ENCODE results near the gene CHST9.
"Not testable (repeated sequence)": the region's sequence is repeated elsewhere in the genome, so short reads cannot be mapped to it uniquely, and the experiment has no call there.

The CHST9 gene

GRCh38 chr18:27202741-27203140 is 17.6 kb upstream of the CHST9 start:
- Mint-ChIP-seq H3K4me3 (no peak overlapping the region), H3K9me3 (peaks cover 14% of the 10 kb centered on the region), H3K27me3 (no peaks in the 10 kb centered on the region), H3K4me1 (no peaks in the 10 kb centered on the region), H3K27ac (ENCODE audit: low read depth) (no peak overlapping the region), H3K36me3 (ENCODE audit: insufficient read depth) (no peaks in the 10 kb centered on the region)
- ATAC-seq (replicated peaks; ENCODE audit: extremely low read depth, poor library complexity, severe bottlenecking) (no peak), DNase-seq (ENCODE audit: low spot score in 2 of 2) (no peak)

GRCh38 chr18:27198036-27198435 is 12.9 kb upstream of the CHST9 start:
- Mint-ChIP-seq H3K27me3 (no peaks in the 10 kb centered on the region), H3K36me3 (ENCODE audit: insufficient read depth) (no peaks in the 10 kb centered on the region), H3K27ac (ENCODE audit: low read depth) (no peak overlapping the region), H3K4me3 (no peak overlapping the region), H3K9me3 (peaks cover 24% of the 10 kb centered on the region), H3K4me1 (no peaks in the 10 kb centered on the region)
- ATAC-seq (replicated peaks; ENCODE audit: extremely low read depth, poor library complexity, severe bottlenecking) (no peak), DNase-seq (ENCODE audit: low spot score in 2 of 2) (no peak)

GRCh38 chr18:27188309-27188708 is 3.2 kb upstream of the CHST9 start:
- ATAC-seq (replicated peaks; ENCODE audit: extremely low read depth, poor library complexity, severe bottlenecking) (no peak), DNase-seq (ENCODE audit: low spot score in 2 of 2) (no peak)
- Mint-ChIP-seq H3K27me3 (peaks cover 21% of the 10 kb centered on the region), H3K36me3 (ENCODE audit: insufficient read depth) (no peaks in the 10 kb centered on the region), H3K9me3 (peaks cover 13% of the 10 kb centered on the region), H3K27ac (ENCODE audit: low read depth) (no peak overlapping the region), H3K4me3 (no peak overlapping the region), H3K4me1 (no peaks in the 10 kb centered on the region)

- H3K4me3 Mint-ChIP-seq: no peak overlapping the region
- H3K4me1 Mint-ChIP-seq: no peaks in the 10 kb centered on the region
Observed at GRCh38 chr18:27185897-27186296, 789 bp upstream of the CHST9 start.

GRCh38 chr18:27184115-27185024 is 738 bp downstream of the CHST9 start:
- peaks cover 27% of the 10 kb centered on the region for H3K27me3 Mint-ChIP-seq
- no peaks in the 10 kb centered on the region for H3K36me3 Mint-ChIP-seq (ENCODE audit: insufficient read depth)
- ATAC-seq (replicated peaks; ENCODE audit: extremely low read depth, poor library complexity, severe bottlenecking): no peak
- H3K4me1 Mint-ChIP-seq: no peaks in the 10 kb centered on the region
- H3K9me3 Mint-ChIP-seq: peaks cover 12% of the 10 kb centered on the region
- H3K27ac Mint-ChIP-seq (ENCODE audit: low read depth): no peak overlapping the region
- H3K4me3 Mint-ChIP-seq: no peak overlapping the region
- no peak for DNase-seq (ENCODE audit: low spot score in 2 of 2)

More at GRCh38 chr18:27185897-27186296, 789 bp upstream of the CHST9 start:
- Mint-ChIP-seq H3K27ac (ENCODE audit: low read depth) (no peak overlapping the region), H3K27me3 (peaks cover 27% of the 10 kb centered on the region), H3K9me3 (peaks cover 12% of the 10 kb centered on the region), H3K36me3 (ENCODE audit: insufficient read depth) (no peaks in the 10 kb centered on the region)
- ATAC-seq (replicated peaks; ENCODE audit: extremely low read depth, poor library complexity, severe bottlenecking) (no peak), DNase-seq (ENCODE audit: low spot score in 2 of 2) (no peak)

- Mint-ChIP-seq H3K27me3 (peaks cover 27% of the 10 kb centered on the region), H3K27ac (ENCODE audit: low read depth) (no peak overlapping the region), H3K4me3 (no peak overlapping the region), H3K36me3 (ENCODE audit: insufficient read depth) (no peaks in the 10 kb centered on the region), H3K4me1 (no peaks in the 10 kb centered on the region), H3K9me3 (peaks cover 6% of the 10 kb centered on the region)
- no peak for ATAC-seq (replicated peaks; ENCODE audit: extremely low read depth, poor library complexity, severe bottlenecking)
- no peak for DNase-seq (ENCODE audit: low spot score in 2 of 2)
Observed at GRCh38 chr18:27181726-27182125, 3.4 kb downstream of the CHST9 start.

- Mint-ChIP-seq H3K9me3 (peaks cover 12% of the 10 kb centered on the region), H3K4me1 (no peaks in the 10 kb centered on the region), H3K4me3 (no peak overlapping the region), H3K27me3 (peaks cover 7% of the 10 kb centered on the region), H3K36me3 (ENCODE audit: insufficient read depth) (no peaks in the 10 kb centered on the region), H3K27ac (ENCODE audit: low read depth) (no peak overlapping the region)
- no peak for ATAC-seq (replicated peaks; ENCODE audit: extremely low read depth, poor library complexity, severe bottlenecking)
- DNase-seq (ENCODE audit: low spot score in 2 of 2): no peak
Observed at GRCh38 chr18:27178424-27178823, 6.7 kb downstream of the CHST9 start.

GRCh38 chr18:27175914-27176313 is 9.2 kb downstream of the CHST9 start:
- Mint-ChIP-seq H3K4me3 (no peak overlapping the region), H3K27ac (ENCODE audit: low read depth) (no peak overlapping the region), H3K4me1 (no peaks in the 10 kb centered on the region), H3K9me3 (peaks cover 6% of the 10 kb centered on the region), H3K36me3 (ENCODE audit: insufficient read depth) (no peaks in the 10 kb centered on the region), H3K27me3 (no peaks in the 10 kb centered on the region)
- ATAC-seq (replicated peaks; ENCODE audit: extremely low read depth, poor library complexity, severe bottlenecking) (no peak), DNase-seq (ENCODE audit: low spot score in 2 of 2) (no peak)

- no peaks in the 10 kb centered on the region for H3K36me3 Mint-ChIP-seq (ENCODE audit: insufficient read depth)
- DNase-seq (ENCODE audit: low spot score in 2 of 2): no peak
- ATAC-seq (replicated peaks; ENCODE audit: extremely low read depth, poor library complexity, severe bottlenecking): no peak
- H3K4me3 Mint-ChIP-seq: no peak overlapping the region
- no peaks in the 10 kb centered on the region for H3K4me1 Mint-ChIP-seq
- no peaks in the 10 kb centered on the region for H3K27me3 Mint-ChIP-seq
- H3K27ac Mint-ChIP-seq (ENCODE audit: low read depth): no peak overlapping the region
- H3K9me3 Mint-ChIP-seq: peaks cover 6% of the 10 kb centered on the region
Observed at GRCh38 chr18:27175245-27175644, 9.9 kb downstream of the CHST9 start.

- no peak overlapping the region for H3K4me3 Mint-ChIP-seq
- H3K27ac Mint-ChIP-seq (ENCODE audit: low read depth): no peak overlapping the region
- no peaks in the 10 kb centered on the region for H3K36me3 Mint-ChIP-seq (ENCODE audit: insufficient read depth)
- no peaks in the 10 kb centered on the region for H3K4me1 Mint-ChIP-seq
- DNase-seq (ENCODE audit: low spot score in 2 of 2): no peak
- H3K27me3 Mint-ChIP-seq: no peaks in the 10 kb centered on the region
- no peak for ATAC-seq (replicated peaks; ENCODE audit: extremely low read depth, poor library complexity, severe bottlenecking)
- peaks cover 13% of the 10 kb centered on the region for H3K9me3 Mint-ChIP-seq
Observed at GRCh38 chr18:27171993-27172392, 13.1 kb downstream of the CHST9 start.

- no peaks in the 10 kb centered on the region for H3K36me3 Mint-ChIP-seq (ENCODE audit: insufficient read depth)
- DNase-seq (ENCODE audit: low spot score in 2 of 2): no peak
- no peak overlapping the region for H3K27ac Mint-ChIP-seq (ENCODE audit: low read depth)
- ATAC-seq (replicated peaks; ENCODE audit: extremely low read depth, poor library complexity, severe bottlenecking): no peak
- no peak overlapping the region for H3K4me3 Mint-ChIP-seq
- peaks cover 20% of the 10 kb centered on the region for H3K9me3 Mint-ChIP-seq
- no peaks in the 10 kb centered on the region for H3K27me3 Mint-ChIP-seq
- no peaks in the 10 kb centered on the region for H3K4me1 Mint-ChIP-seq
Observed at GRCh38 chr18:27165412-27165811, 19.7 kb downstream of the CHST9 start.

GRCh38 chr18:27164905-27165304 is 20.2 kb downstream of the CHST9 start:
- Mint-ChIP-seq H3K27me3 (no peaks in the 10 kb centered on the region), H3K36me3 (ENCODE audit: insufficient read depth) (no peaks in the 10 kb centered on the region), H3K4me1 (no peaks in the 10 kb centered on the region), H3K27ac (ENCODE audit: low read depth) (no peak overlapping the region), H3K9me3 (peaks cover 20% of the 10 kb centered on the region), H3K4me3 (no peak overlapping the region)
- ATAC-seq (replicated peaks; ENCODE audit: extremely low read depth, poor library complexity, severe bottlenecking) (no peak), DNase-seq (ENCODE audit: low spot score in 2 of 2) (no peak)

GRCh38 chr18:27163197-27163716 is 21.9 kb downstream of the CHST9 start:
- H3K27ac Mint-ChIP-seq (ENCODE audit: low read depth); H3K4me3 Mint-ChIP-seq; H3K4me1 Mint-ChIP-seq; ATAC-seq (replicated peaks; ENCODE audit: extremely low read depth, poor library complexity, severe bottlenecking); DNase-seq (ENCODE audit: low spot score in 2 of 2); H3K27me3 Mint-ChIP-seq; H3K36me3 Mint-ChIP-seq (ENCODE audit: insufficient read depth): not testable (repeated sequence)
- H3K9me3 Mint-ChIP-seq: peaks cover 20% of the 10 kb centered on the region

Measured in central memory CD8-positive, alpha-beta T cell (primary cell).